ENCODE results near the gene STK32C. TPM values are rescaled to one million over a fixed set of nuclear protein-coding genes. Genes with fewer than 3 reads are reported as not detected.
A peak's percentile ranks its signal among the peaks of the same experiment; 100 is the strongest.

The STK32C gene
- total and polyA plus RNA-seq, 4 donors, result 14.5 to 41.6 (median 28.1) TPM

- Histone ChIP-seq H3K36me3 (ENCODE audit: control insufficient read depth, insufficient read depth, low read length) (no peaks in the 10 kb centered on the region), H3K4me1 (ENCODE audit: control insufficient read depth, insufficient read depth, low read length) (peaks cover 12% of the 10 kb centered on the region), H3K27me3 (ENCODE audit: control insufficient read depth, insufficient read depth, low read length) (no peaks in the 10 kb centered on the region), H3K27ac (ENCODE audit: low read depth, low read length) (no peak overlapping the region), H3K4me3 (ENCODE audit: low read depth, low read length) (no peak overlapping the region), H3K9me3 (ENCODE audit: control insufficient read depth, insufficient read depth, low read length) (peaks cover 3% of the 10 kb centered on the region)
- WGBS (ENCODE audit: insufficient coverage), result 92% methylated on average over 12 of the region's 12 CpGs
- DNase-seq (ENCODE audit: low read depth in 4 of 6, low spot score in 6 of 6), result no peak
Observed at GRCh38 chr10:132313305-132313704, 5.6 kb upstream of the STK32C start.

- 71% methylated on average over 18 of the region's 18 CpGs for WGBS (ENCODE audit: insufficient coverage)
- DNase-seq (ENCODE audit: low read depth in 4 of 6, low spot score in 6 of 6), result peak in 1 of 6 donors; percentile 49
- Histone ChIP-seq H3K36me3 (ENCODE audit: control insufficient read depth, insufficient read depth, low read length) (no peaks in the 10 kb centered on the region), H3K27me3 (ENCODE audit: control insufficient read depth, insufficient read depth, low read length) (no peaks in the 10 kb centered on the region), H3K27ac (ENCODE audit: low read depth, low read length) (no peak overlapping the region), H3K4me1 (ENCODE audit: control insufficient read depth, insufficient read depth, low read length) (peaks cover 21% of the 10 kb centered on the region), H3K9me3 (ENCODE audit: control insufficient read depth, insufficient read depth, low read length) (peaks cover 3% of the 10 kb centered on the region), H3K4me3 (ENCODE audit: low read depth, low read length) (no peak overlapping the region)
Observed at GRCh38 chr10:132311338-132311939, 3.7 kb upstream of the STK32C start.

DNA sequence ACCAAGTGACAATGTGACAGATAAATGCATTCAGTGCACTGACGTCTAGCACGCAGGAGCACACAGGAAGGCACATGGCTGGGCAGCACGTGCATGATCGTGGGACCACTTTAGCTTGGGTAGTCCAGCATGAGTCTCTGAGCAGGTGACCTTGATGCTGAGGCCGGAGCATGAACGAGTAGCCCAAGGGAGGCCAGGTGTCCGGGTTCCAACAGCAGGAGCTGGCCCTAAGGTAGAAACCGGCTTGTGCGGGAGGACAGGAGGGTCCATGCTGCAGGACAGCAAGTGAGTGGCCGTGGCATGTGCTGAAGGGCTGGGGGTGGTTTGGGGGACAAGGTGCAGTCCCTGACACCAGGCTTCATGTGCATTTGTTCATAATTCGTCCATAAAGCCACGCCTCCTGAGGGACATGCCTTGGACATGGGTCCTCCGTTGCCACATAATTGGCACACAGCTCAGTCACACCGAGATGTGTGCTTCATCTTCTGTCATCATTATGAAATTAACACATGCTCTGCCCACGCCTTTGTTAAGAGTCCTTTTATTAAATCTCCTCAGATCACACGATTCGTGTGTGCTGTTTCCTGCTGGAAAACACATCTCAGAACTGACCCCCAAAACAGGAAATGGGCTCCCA, 3.1 kb upstream of the STK32C start:
- Histone ChIP-seq H3K27ac (ENCODE audit: low read depth, low read length) (no peak overlapping the region), H3K36me3 (ENCODE audit: control insufficient read depth, insufficient read depth, low read length) (peaks cover 4% of the 10 kb centered on the region), H3K27me3 (ENCODE audit: control insufficient read depth, insufficient read depth, low read length) (no peaks in the 10 kb centered on the region), H3K4me1 (ENCODE audit: control insufficient read depth, insufficient read depth, low read length) (peaks cover 26% of the 10 kb centered on the region), H3K4me3 (ENCODE audit: low read depth, low read length) (no peak overlapping the region), H3K9me3 (ENCODE audit: control insufficient read depth, insufficient read depth, low read length) (peaks cover 3% of the 10 kb centered on the region)
- DNase-seq (ENCODE audit: low read depth in 4 of 6, low spot score in 6 of 6), result no peak
- WGBS (ENCODE audit: insufficient coverage), result 87% methylated on average over 16 of the region's 17 CpGs

DNA sequence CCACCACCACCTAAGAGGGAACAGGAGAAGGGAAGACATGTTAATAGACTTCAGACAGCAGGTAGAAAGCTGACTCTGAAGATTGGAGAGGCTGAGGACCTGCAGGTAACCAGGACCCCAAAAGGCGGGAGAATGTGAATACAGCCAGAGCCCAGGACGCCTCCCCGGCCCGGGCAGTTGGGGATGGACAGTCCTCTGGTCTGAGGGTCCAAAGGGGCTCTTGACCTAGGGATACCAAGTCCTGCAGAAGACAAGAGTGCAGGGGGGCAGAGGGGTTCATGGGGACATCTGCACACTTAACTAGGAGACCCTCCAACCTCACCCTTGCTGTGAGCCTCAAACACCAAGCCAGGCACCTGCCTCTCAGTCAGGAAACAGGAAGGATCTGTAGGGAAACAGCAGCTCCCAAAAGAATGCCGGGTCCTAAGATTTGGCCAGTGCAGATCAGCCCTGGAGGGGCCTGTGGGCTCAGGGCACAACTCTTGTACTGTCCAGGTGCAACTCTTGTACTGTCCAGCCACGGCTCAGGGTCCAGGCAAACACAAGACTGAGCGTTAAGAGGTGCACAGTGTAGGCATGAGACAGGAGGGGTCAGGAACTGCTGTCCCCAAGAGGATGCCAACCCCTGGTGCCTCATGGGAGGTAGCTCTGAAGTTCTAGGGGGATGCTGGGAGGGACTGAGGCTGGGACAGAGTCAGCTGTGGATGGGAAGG, 2.3 kb upstream of the STK32C start:
- no peak overlapping the region for H3K4me3 ChIP-seq (ENCODE audit: low read depth, low read length)
- H3K27ac ChIP-seq (ENCODE audit: low read depth, low read length), result no peak overlapping the region
- H3K9me3 ChIP-seq (ENCODE audit: control insufficient read depth, insufficient read depth, low read length), result peaks cover 3% of the 10 kb centered on the region
- no peak for DNase-seq (ENCODE audit: low read depth in 4 of 6, low spot score in 6 of 6)
- peaks cover 4% of the 10 kb centered on the region for H3K36me3 ChIP-seq (ENCODE audit: control insufficient read depth, insufficient read depth, low read length)
- WGBS (ENCODE audit: insufficient coverage), result 91% methylated on average over 7 of the region's 7 CpGs
- H3K4me1 ChIP-seq (ENCODE audit: control insufficient read depth, insufficient read depth, low read length), result peaks cover 32% of the 10 kb centered on the region
- no peaks in the 10 kb centered on the region for H3K27me3 ChIP-seq (ENCODE audit: control insufficient read depth, insufficient read depth, low read length)

DNA sequence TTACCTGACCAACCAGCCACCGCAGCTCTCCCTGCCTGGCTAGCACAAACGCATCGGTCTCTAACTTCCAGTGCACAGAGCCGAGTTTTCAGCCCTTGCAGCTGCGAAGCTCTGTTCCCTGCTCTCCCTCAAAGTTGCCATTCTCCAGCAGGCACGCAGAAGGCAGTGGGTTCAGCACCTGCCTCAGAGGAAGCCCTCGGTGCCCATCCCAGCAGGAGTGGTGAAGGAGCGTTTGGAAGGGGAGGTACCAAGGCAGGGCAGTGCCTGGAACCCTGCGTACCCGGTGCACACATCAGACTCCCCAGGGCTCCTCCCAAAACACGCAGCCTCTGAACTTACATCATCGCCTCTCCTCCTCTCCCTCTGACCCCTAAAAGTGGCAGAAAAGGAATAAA, 1.7 kb upstream of the STK32C start:
- no peaks in the 10 kb centered on the region for H3K27me3 ChIP-seq (ENCODE audit: control insufficient read depth, insufficient read depth, low read length)
- H3K4me1 ChIP-seq (ENCODE audit: control insufficient read depth, insufficient read depth, low read length), result peaks cover 32% of the 10 kb centered on the region
- no peak overlapping the region for H3K27ac ChIP-seq (ENCODE audit: low read depth, low read length)
- no peak for DNase-seq (ENCODE audit: low read depth in 4 of 6, low spot score in 6 of 6)
- H3K36me3 ChIP-seq (ENCODE audit: control insufficient read depth, insufficient read depth, low read length), result peaks cover 4% of the 10 kb centered on the region
- no peak overlapping the region for H3K4me3 ChIP-seq (ENCODE audit: low read depth, low read length)
- peaks cover 3% of the 10 kb centered on the region for H3K9me3 ChIP-seq (ENCODE audit: control insufficient read depth, insufficient read depth, low read length)
- 77% methylated on average over 8 of the region's 12 CpGs for WGBS (ENCODE audit: insufficient coverage)

- H3K27ac ChIP-seq (ENCODE audit: low read depth, low read length), result no peak overlapping the region
- H3K9me3 ChIP-seq (ENCODE audit: control insufficient read depth, insufficient read depth, low read length), result no peaks in the 10 kb centered on the region
- peak overlapping the region; percentile 60 for H3K4me3 ChIP-seq (ENCODE audit: low read depth, low read length)
- DNase-seq (ENCODE audit: low read depth in 4 of 6, low spot score in 6 of 6), result no peak
- H3K36me3 ChIP-seq (ENCODE audit: control insufficient read depth, insufficient read depth, low read length), result peaks cover 4% of the 10 kb centered on the region
- H3K4me1 ChIP-seq (ENCODE audit: control insufficient read depth, insufficient read depth, low read length), result peaks cover 32% of the 10 kb centered on the region
- WGBS (ENCODE audit: insufficient coverage), result 5% methylated on average over 56 of the region's 61 CpGs
- no peaks in the 10 kb centered on the region for H3K27me3 ChIP-seq (ENCODE audit: control insufficient read depth, insufficient read depth, low read length)
Observed at GRCh38 chr10:132308587-132309470, 1.1 kb upstream of the STK32C start.

DNA sequence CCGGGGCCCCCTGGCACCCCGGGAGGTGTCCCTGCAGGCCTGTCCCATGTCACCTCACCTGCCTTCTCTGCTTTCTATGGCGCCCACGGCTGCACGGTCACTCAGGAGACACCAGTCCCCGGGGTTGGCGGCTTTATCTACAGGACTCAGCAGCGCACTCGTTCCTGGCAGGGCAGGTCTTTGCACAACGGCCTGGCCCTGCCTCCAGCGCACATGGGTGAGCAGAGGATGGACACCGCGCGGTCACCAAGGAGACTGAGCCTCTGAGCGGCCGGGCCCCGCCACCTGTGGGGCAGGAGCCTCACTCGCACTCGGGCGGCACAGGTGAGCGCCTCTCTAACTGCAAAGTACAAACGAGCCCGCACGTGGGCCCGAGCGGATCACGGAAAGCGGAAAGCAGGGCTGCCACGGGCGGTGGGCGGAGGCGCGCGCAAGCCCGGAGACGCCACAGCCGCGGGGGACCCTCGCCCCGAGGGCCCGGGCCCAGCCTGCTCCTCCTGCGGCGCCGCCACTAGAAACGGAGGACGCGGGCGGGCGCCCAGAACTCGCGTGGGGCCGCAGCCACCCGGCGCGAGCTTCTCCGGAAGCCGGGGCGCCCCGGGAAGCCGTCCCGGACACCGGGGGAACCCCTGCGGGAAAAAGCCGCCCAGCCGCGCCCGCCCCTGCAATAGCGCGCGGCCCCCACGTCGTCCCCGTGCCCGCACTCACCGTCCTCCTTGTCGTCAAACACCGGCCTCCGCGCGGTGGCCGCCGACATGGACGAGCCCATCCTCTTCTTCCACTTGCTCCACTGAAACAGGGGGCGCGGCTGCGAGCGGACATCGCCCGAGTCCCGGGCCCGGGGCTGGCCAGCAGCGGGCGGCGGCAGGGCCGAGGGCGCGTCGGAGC, 642 bp downstream of the STK32C start:
- DNase-seq (ENCODE audit: low read depth in 4 of 6, low spot score in 6 of 6), result peak in 2 of 6 donors; percentile 44 to 48
- Histone ChIP-seq H3K4me3 (ENCODE audit: low read depth, low read length) (peak overlapping the region; percentile 45), H3K4me1 (ENCODE audit: control insufficient read depth, insufficient read depth, low read length) (peaks cover 32% of the 10 kb centered on the region), H3K36me3 (ENCODE audit: control insufficient read depth, insufficient read depth, low read length) (peaks cover 11% of the 10 kb centered on the region), H3K27ac (ENCODE audit: low read depth, low read length) (no peak overlapping the region), H3K9me3 (ENCODE audit: control insufficient read depth, insufficient read depth, low read length) (no peaks in the 10 kb centered on the region), H3K27me3 (ENCODE audit: control insufficient read depth, insufficient read depth, low read length) (no peaks in the 10 kb centered on the region)
- WGBS (ENCODE audit: insufficient coverage), result 5% methylated on average over 98 of the region's 98 CpGs

DNA sequence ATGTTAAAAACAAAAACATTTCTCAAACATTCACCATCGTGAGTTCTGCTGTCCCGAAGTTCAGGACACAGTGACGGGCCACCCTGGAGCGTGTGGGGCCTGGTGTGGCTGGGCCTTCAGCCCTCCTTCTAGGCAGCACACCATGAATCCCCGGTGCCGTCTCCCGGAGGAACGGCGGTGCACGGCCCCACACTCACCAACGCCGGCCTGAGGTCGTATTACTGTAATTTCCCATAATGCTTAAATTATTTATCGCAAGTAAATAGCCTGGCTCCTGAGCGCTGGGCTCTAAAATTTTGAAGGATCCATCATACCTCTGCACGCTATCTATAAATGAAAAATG, 1.4 kb downstream of the STK32C start:
- H3K9me3 ChIP-seq (ENCODE audit: control insufficient read depth, insufficient read depth, low read length), result no peaks in the 10 kb centered on the region
- H3K36me3 ChIP-seq (ENCODE audit: control insufficient read depth, insufficient read depth, low read length), result peaks cover 15% of the 10 kb centered on the region
- DNase-seq (ENCODE audit: low read depth in 4 of 6, low spot score in 6 of 6), result no peak
- H3K27me3 ChIP-seq (ENCODE audit: control insufficient read depth, insufficient read depth, low read length), result no peaks in the 10 kb centered on the region
- WGBS (ENCODE audit: insufficient coverage), result 95% methylated on average over 14 of the region's 16 CpGs
- no peak overlapping the region for H3K27ac ChIP-seq (ENCODE audit: low read depth, low read length)
- no peak overlapping the region for H3K4me3 ChIP-seq (ENCODE audit: low read depth, low read length)
- peaks cover 32% of the 10 kb centered on the region for H3K4me1 ChIP-seq (ENCODE audit: control insufficient read depth, insufficient read depth, low read length)

Data from spinal cord (tissue), 10 donors.